GM12878 (cell line): ENCODE results near the gene TP63. TPM values are rescaled to one million over a fixed set of nuclear protein-coding genes. Genes with fewer than 3 reads are reported as not detected.

Source experiments
- ATF7 ChIP-seq: fragments of 450-650 bp; IDR thresholded peaks from 2 replicates; pipeline ENCODE4 v1.6.1; 2016; ENCODE audit warnings: low read depth, mild to moderate bottlenecking
- CBX5 ChIP-seq: sonication (generic); IDR thresholded peaks from 2 replicates; pipeline ENCODE4 v1.6.1; 2016; ENCODE audit warnings: low read depth, moderate library complexity, mild to moderate bottlenecking, inconsistent platforms
- EED ChIP-seq: sonication (generic); IDR thresholded peaks from 2 replicates; pipeline ENCODE4 v1.6.1; 2016; ENCODE audit warnings: antibody characterized with exemption, low read depth
- ESRRA ChIP-seq: IDR thresholded peaks from 2 replicates; pipeline ENCODE4 v1.6.1; 2012; ENCODE audit warnings: mild to moderate bottlenecking, low read length, improper control_type of control experiment
- HDAC2 ChIP-seq: fragments of 200-600 bp; sonication (generic); IDR thresholded peaks from 2 replicates; pipeline ENCODE4 v1.6.1; 2017
- IKZF2 ChIP-seq, 2 experiments: fragments of 450-650 bp; IDR thresholded peaks; 2 replicates each; pipeline ENCODE4 v1.6.1; 2017; ENCODE audit warnings: mild to moderate bottlenecking in 2 of 2, moderate library complexity in 2 of 2
- JUNB ChIP-seq: IDR thresholded peaks from 2 replicates; pipeline ENCODE4 v1.6.1; 2016; ENCODE audit warnings: antibody characterized with exemption, mild to moderate bottlenecking
- MTA3 ChIP-seq: IDR thresholded peaks from 2 replicates; pipeline ENCODE4 v1.6.1; 2012; ENCODE audit warnings: low read length, inconsistent platforms, borderline replicate concordance
- MYC ChIP-seq: IDR thresholded peaks from 2 replicates; pipeline ENCODE4 v1.6.1; 2011; ENCODE audit warnings: mild to moderate bottlenecking, low read length, moderate library complexity, inconsistent platforms; ENCODE audit not compliant: insufficient read depth, insufficient replicate concordance, insufficient read length, severe bottlenecking
- NFXL1 ChIP-seq: fragments of 450-650 bp; IDR thresholded peaks from 2 replicates; pipeline ENCODE4 v1.6.1; 2017; ENCODE audit warnings: antibody characterized with exemption, mild to moderate bottlenecking, borderline replicate concordance
- NFYB ChIP-seq: IDR thresholded peaks from 2 replicates; pipeline ENCODE4 v1.6.1; 2011; ENCODE audit warnings: low read depth, mild to moderate bottlenecking, low read length, improper control_type of control experiment, moderate library complexity; ENCODE audit not compliant: insufficient read depth
- NR2C1 ChIP-seq: fragments of 450-650 bp; IDR thresholded peaks from 2 replicates; pipeline ENCODE4 v1.6.1; 2017; ENCODE audit warnings: antibody characterized with exemption, mild to moderate bottlenecking, moderate library complexity
- PAX5 ChIP-seq: IDR thresholded peaks from 2 replicates; pipeline ENCODE4 v1.6.1; 2011; ENCODE audit warnings: low read depth, low read length, borderline replicate concordance
- STAT3 ChIP-seq: IDR thresholded peaks from 2 replicates; pipeline ENCODE4 v1.6.1; 2011; ENCODE audit warnings: low read depth, low read length, improper control_type of control experiment
- WRNIP1 ChIP-seq: IDR thresholded peaks from 2 replicates; pipeline ENCODE4 v1.6.1; 2011; ENCODE audit warnings: low read depth, low read length, improper control_type of control experiment, borderline replicate concordance
- YY1 ChIP-seq: IDR thresholded peaks from 2 replicates; pipeline ENCODE4 v1.6.1; 2011; ENCODE audit warnings: low read depth, mild to moderate bottlenecking, low read length
- polyA plus RNA-seq, 11 experiments: library from polyadenylated mRNA; depleted of rRNA in 4 of 11; unstranded in 6 of 11; stranded (reverse) in 5 of 11; fragments of >200 nt; fragmentation: Nextera tagmentation in 4 of 11; fragmentation: Illumina TruSeq in 1 of 11; extraction: Ambion mirVana in 4 of 11; extraction: Trizol in 1 of 11; gene quantifications; 1 replicate in 1 of 11; 2 replicates in 10 of 11; pipeline versions ENCODE4 v1.2.1 to v1.2.3, GENCODE V29; 2011 to 2016; ENCODE audit warnings: inconsistent platforms in 2 of 11, missing spikeins in 2 of 11, low read depth in 1 of 11
- total RNA-seq, 4 experiments: library from RNA; depleted of rRNA in 3 of 4; stranded (reverse); fragments of >200 nt in 3 of 4; fragmentation: Illumina TruSeq in 1 of 4; extraction: Trizol in 1 of 4; gene quantifications; 2 replicates each; pipeline versions ENCODE4 v1.2.1 to v1.2.3, GENCODE V29; 2013 to 2021
- TF ChIP-seq, protein P1 (sequence below): fragments of 450-650 bp; IDR thresholded peaks from 2 replicates; pipeline ENCODE4 v1.6.1; 2016; ENCODE audit warnings: mild to moderate bottlenecking
- TF ChIP-seq, protein P2 (sequence below): fragments of 450-650 bp; IDR thresholded peaks from 2 replicates; pipeline ENCODE4 v1.6.1; 2016; ENCODE audit warnings: mild to moderate bottlenecking, moderate library complexity, borderline replicate concordance
- TF ChIP-seq, protein P3 (sequence below): IDR thresholded peaks from 2 replicates; pipeline ENCODE4 v1.6.1; 2011; ENCODE audit warnings: borderline replicate concordance, low read depth, mild to moderate bottlenecking, moderate library complexity, low read length; ENCODE audit not compliant: insufficient read depth, poor library complexity, severe bottlenecking
- TF ChIP-seq, protein P4 (sequence below): IDR thresholded peaks from 2 replicates; pipeline ENCODE4 v1.6.1; 2012; ENCODE audit warnings: improper control_type of control experiment, low read depth, low read length; ENCODE audit not compliant: insufficient replicate concordance

Gene TP63
- total and polyA plus RNA-seq, 10 of the 15 experiments (the other 5 are each of a cell fraction or from before 2014, with no cell fraction given), result 1.4 to 10.8 (median 6.2) TPM

DNA sequence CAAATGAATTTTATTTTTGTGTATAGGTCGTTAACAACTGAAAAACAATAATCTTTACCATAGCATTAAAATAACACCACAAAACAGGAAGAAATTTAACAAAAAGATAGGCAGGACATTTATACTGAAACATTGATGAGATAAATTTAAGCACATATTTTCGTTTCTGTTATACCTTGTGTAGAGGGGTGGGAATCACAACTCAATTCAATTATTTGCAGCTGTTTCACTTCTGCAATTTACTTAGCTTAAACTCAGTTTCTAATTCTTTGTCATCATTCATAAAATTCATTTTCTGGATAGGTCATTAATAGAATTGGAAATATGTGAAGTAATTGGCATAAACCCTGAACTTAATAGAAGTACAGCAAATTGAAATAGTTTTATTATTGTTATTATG, 42.3 kb downstream of the TP63 start (continued):
- TF ChIP-seq, protein P1, sequence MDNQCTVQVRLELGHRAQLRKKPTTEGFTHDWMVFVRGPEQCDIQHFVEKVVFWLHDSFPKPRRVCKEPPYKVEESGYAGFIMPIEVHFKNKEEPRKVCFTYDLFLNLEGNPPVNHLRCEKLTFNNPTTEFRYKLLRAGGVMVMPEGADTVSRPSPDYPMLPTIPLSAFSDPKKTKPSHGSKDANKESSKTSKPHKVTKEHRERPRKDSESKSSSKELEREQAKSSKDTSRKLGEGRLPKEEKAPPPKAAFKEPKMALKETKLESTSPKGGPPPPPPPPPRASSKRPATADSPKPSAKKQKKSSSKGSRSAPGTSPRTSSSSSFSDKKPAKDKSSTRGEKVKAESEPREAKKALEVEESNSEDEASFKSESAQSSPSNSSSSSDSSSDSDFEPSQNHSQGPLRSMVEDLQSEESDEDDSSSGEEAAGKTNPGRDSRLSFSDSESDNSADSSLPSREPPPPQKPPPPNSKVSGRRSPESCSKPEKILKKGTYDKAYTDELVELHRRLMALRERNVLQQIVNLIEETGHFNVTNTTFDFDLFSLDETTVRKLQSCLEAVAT, result no peak
- TF ChIP-seq WRNIP1 (no peak), CBX5 (no peak), NFXL1 (no peak), IKZF2 (IDR thresholded peaks at IDR 0.05) (peak in 1 of 2 experiments; percentile 63; a peak in 3 of 4 replicates), HDAC2 (no peak), STAT3 (no peak), MTA3 (peak; percentile 35; the same call in 1 of the 2 replicates), MYC (no peak), JUNB (peak; percentile 59), ESRRA (no peak), EED (no peak), YY1 (no peak), NFYB (no peak), NR2C1 (no peak), PAX5 (no peak), ATF7 (peak; percentile 55; the same call in 1 of the 2 replicates)
- TF ChIP-seq, protein P2, sequence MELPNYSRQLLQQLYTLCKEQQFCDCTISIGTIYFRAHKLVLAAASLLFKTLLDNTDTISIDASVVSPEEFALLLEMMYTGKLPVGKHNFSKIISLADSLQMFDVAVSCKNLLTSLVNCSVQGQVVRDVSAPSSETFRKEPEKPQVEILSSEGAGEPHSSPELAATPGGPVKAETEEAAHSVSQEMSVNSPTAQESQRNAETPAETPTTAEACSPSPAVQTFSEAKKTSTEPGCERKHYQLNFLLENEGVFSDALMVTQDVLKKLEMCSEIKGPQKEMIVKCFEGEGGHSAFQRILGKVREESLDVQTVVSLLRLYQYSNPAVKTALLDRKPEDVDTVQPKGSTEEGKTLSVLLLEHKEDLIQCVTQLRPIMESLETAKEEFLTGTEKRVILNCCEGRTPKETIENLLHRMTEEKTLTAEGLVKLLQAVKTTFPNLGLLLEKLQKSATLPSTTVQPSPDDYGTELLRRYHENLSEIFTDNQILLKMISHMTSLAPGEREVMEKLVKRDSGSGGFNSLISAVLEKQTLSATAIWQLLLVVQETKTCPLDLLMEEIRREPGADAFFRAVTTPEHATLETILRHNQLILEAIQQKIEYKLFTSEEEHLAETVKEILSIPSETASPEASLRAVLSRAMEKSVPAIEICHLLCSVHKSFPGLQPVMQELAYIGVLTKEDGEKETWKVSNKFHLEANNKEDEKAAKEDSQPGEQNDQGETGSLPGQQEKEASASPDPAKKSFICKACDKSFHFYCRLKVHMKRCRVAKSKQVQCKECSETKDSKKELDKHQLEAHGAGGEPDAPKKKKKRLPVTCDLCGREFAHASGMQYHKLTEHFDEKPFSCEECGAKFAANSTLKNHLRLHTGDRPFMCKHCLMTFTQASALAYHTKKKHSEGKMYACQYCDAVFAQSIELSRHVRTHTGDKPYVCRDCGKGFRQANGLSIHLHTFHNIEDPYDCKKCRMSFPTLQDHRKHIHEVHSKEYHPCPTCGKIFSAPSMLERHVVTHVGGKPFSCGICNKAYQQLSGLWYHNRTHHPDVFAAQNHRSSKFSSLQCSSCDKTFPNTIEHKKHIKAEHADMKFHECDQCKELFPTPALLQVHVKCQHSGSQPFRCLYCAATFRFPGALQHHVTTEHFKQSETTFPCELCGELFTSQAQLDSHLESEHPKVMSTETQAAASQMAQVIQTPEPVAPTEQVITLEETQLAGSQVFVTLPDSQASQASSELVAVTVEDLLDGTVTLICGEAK, result no peak
- TF ChIP-seq, protein P3, sequence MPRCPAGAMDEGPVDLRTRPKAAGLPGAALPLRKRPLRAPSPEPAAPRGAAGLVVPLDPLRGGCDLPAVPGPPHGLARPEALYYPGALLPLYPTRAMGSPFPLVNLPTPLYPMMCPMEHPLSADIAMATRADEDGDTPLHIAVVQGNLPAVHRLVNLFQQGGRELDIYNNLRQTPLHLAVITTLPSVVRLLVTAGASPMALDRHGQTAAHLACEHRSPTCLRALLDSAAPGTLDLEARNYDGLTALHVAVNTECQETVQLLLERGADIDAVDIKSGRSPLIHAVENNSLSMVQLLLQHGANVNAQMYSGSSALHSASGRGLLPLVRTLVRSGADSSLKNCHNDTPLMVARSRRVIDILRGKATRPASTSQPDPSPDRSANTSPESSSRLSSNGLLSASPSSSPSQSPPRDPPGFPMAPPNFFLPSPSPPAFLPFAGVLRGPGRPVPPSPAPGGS, result no peak
- TF ChIP-seq, protein P4, sequence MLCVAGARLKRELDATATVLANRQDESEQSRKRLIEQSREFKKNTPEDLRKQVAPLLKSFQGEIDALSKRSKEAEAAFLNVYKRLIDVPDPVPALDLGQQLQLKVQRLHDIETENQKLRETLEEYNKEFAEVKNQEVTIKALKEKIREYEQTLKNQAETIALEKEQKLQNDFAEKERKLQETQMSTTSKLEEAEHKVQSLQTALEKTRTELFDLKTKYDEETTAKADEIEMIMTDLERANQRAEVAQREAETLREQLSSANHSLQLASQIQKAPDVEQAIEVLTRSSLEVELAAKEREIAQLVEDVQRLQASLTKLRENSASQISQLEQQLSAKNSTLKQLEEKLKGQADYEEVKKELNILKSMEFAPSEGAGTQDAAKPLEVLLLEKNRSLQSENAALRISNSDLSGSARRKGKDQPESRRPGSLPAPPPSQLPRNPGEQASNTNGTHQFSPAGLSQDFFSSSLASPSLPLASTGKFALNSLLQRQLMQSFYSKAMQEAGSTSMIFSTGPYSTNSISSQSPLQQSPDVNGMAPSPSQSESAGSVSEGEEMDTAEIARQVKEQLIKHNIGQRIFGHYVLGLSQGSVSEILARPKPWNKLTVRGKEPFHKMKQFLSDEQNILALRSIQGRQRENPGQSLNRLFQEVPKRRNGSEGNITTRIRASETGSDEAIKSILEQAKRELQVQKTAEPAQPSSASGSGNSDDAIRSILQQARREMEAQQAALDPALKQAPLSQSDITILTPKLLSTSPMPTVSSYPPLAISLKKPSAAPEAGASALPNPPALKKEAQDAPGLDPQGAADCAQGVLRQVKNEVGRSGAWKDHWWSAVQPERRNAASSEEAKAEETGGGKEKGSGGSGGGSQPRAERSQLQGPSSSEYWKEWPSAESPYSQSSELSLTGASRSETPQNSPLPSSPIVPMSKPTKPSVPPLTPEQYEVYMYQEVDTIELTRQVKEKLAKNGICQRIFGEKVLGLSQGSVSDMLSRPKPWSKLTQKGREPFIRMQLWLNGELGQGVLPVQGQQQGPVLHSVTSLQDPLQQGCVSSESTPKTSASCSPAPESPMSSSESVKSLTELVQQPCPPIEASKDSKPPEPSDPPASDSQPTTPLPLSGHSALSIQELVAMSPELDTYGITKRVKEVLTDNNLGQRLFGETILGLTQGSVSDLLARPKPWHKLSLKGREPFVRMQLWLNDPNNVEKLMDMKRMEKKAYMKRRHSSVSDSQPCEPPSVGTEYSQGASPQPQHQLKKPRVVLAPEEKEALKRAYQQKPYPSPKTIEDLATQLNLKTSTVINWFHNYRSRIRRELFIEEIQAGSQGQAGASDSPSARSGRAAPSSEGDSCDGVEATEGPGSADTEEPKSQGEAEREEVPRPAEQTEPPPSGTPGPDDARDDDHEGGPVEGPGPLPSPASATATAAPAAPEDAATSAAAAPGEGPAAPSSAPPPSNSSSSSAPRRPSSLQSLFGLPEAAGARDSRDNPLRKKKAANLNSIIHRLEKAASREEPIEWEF, result peak; percentile 79
